Stimulated activated CD4-positive, alpha-beta T cell treated with anti-CD3 and anti-CD28 coated beads, Interleukin-2, amount 100 ng/mL, for 48 hours (primary cell): ENCODE results near the gene ABL1.
A peak's percentile ranks its signal among the peaks of the same experiment; 100 is the strongest.
"Not testable (repeated sequence)": the region's sequence is repeated elsewhere in the genome, so short reads cannot be mapped to it uniquely, and the experiment has no call there.

ENCODE experiments used
- DNase-seq, 2 donors: peaks; one replicate each; pipeline ENCODE4 v3.0.0-alpha.2; 2020

ABL1 gene

GRCh38 chr9:130825809-130826208 is 9.2 kb upstream of the ABL1 start:
- no peak for DNase-seq

GRCh38 chr9:130829762-130830161 is 5.3 kb upstream of the ABL1 start:
- DNase-seq: no peak

- DNase-seq: no peak
Observed at GRCh38 chr9:130830231-130830760, 4.8 kb upstream of the ABL1 start.

GRCh38 chr9:130831077-130831476 is 4.0 kb upstream of the ABL1 start:
- DNase-seq: no peak

- no peak for DNase-seq
Observed at GRCh38 chr9:130833031-130833990, 1.7 kb upstream of the ABL1 start.

- peak; percentile 16 to 41 for DNase-seq
Observed at GRCh38 chr9:130835441-130836298, 616 bp downstream of the ABL1 start.

- DNase-seq: no peak
Observed at GRCh38 chr9:130837002-130837511, 2.0 kb downstream of the ABL1 start.

GRCh38 chr9:130837643-130838042 is 2.6 kb downstream of the ABL1 start:
- no peak for DNase-seq

- no peak for DNase-seq
Observed at GRCh38 chr9:130839132-130840111, 4.4 kb downstream of the ABL1 start.

- DNase-seq: no peak
Observed at GRCh38 chr9:130842545-130842944, 7.5 kb downstream of the ABL1 start.

- DNase-seq: no peak
Observed at GRCh38 chr9:130843049-130843908, 8.2 kb downstream of the ABL1 start.

GRCh38 chr9:130844044-130844451 is 9.0 kb downstream of the ABL1 start:
- no peak for DNase-seq

GRCh38 chr9:130845254-130845653 is 10.2 kb downstream of the ABL1 start:
- DNase-seq: no peak

GRCh38 chr9:130845901-130846481 is 10.9 kb downstream of the ABL1 start:
- DNase-seq: no peak

- DNase-seq: no peak
Observed at GRCh38 chr9:130846487-130847305, 11.6 kb downstream of the ABL1 start.

GRCh38 chr9:130847306-130848217 is 12.5 kb downstream of the ABL1 start:
- DNase-seq: no peak

- not testable (repeated sequence) for DNase-seq
Observed at GRCh38 chr9:130848514-130848913, 13.5 kb downstream of the ABL1 start.

GRCh38 chr9:130849356-130849755 is 14.3 kb downstream of the ABL1 start:
- DNase-seq: no peak
